HTERT RPE-1 (cell line): Measurements from ENCODE around the gene MZF1.

Experiments used
- in situ Hi-C: fragments of 300-500 bp; cut with MboI; formaldehyde crosslinking; loops from 4 replicates; pipeline ENCODE4 v1.14.3; 2020; ENCODE audit warnings: low sequenced_read_pairs

The MZF1 gene

GRCh38 chr19:58556622-58557220, 16.4 kb downstream of the MZF1 start:
- in situ Hi-C loops = no loop called here

DNA sequence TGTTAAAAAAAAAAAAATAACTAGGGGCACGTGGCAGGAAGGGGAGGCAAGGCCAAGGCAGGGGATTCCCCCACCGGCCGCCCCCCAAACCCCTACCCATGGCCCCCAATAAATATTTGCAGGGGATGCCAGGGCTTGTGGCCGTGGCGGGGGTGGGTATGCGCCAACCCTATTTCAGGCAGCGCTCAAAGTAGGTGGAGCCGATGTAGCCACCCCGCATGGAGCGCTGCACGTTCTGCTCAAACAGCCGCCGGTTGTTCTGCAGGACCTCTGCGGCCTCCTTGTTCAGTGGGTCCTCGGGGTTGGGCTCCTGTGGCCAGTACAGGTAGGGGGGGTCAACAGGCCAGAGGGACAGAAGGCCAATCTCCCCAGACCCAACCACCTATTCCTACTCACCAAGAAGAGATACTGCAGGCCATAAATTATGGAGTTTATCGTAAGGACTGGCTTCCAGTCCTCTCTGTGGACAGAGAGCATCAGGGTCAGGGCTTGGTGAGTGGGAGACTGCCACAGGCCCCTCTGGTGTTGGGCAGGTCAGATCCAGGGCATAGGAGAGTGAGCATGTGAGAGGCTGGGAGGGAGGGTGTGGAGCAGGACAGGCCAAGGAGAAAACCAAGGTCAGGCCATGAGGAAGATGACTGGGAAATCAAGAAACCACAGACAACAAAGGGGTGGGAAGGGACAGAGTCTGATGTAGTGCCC, 17.1 kb downstream of the MZF1 start:
- in situ Hi-C loops = no loop called here

DNA sequence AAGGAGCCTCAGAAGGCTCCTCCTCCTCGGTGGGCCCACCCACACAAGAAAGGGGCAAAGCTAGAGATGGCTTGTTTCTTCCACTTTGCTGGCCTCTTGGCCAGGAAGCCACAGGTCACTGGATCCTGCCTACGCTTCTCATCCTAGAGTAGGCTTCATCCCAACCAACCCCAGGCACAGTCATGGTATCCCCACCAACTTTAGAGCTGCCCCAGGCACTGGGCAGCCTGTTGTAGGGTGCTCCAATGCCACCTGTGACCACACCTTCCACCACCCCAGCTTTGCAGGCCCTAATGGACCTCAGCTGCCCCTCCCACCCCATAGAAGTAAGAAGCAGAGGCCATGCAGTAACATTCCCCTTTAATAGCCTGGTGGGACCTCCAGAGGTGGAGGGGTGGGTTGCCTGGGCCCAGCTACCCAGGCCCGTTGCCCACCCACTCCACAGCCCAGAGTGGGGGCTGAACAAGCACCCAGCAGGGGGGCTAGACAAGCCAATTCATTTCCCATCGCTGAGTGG, 17.7 kb downstream of the MZF1 start:
- in situ Hi-C loops = no loop called here

DNA sequence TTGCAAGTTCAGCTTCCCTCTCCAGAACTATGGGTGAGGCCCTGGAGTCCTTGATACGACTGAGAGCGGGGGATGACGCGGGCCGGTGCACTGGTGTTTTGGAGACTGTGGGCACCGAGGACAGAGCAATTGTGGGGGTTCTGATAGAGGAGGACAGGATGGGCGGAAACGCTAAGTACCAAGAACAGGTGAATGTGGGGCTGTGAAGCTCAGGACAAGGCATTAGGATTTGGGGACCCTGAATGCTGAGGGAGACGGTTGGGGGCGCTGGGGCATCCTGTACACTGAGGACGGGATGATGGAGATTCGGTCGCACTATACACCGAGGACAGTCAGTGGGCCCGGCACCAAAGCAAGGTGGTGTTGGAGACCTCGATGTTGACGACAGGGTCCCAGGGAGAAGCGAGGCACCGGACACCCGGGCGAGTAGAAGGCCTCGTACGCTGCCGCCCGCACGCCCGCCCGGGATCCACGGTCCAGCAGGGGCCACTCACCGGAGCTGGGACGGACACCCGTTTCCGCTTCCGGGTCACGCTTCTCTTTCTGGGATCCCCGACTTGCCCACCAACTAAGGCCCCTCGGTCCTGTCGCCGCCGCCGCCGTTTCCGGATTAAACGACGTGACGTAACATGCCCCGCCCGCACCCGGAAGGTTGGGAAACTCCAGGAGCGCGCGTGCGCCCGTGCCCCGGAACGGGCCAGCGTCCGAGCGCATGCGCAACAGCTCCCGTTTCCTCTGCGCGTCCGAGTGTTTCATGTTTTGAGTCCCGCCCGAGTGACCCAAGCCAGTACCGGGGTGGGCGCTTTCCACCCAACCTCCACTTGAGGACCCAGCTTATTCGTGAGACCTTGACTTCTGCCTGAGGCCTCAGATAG, 18.4 kb downstream of the MZF1 start, which contains the start of gene CHMP2A:
TSS of gene CHMP2A (minus strand) at position 612 of the 875 bp plus-strand sequence. CDS start 893 bp downstream, outside the sequence.
- in situ Hi-C loops = no loop called here

DNA sequence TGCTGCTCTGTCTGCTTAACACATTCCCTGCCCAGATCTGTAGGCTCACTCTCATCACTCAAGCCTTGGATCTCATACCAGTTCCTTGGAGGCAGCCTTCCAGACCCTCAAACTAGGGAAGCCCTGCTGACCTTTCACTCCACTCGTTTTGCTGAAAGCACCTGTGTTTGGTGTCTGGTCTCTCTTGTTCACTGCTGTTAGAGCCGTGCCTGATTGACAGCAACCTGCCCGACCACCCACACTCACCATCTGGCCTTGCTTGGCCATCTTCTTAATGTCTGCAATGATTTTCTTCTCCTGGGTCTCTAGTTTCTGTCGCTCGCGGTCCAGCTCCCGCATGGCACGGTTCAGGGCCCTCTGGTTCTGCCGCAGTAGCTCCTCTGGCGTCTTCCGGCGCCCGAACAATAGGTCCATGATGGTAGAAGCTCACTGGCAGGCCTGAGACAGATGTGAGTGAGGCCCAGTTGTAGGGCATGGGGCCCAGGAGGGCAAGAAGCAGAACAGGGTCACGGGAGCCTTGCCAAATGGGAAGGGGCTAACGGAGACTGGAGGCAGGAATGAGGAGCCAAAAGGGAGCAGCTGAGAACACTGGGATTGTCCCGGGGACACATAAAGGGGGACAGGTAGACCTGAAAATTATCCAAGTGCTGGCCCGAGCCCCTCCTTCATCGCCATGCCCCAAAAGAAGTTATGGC, 19.2 kb downstream of the MZF1 start:
- in situ Hi-C loops = no loop called here

- in situ Hi-C loops = no loop called here
These were observed 20.5 kb downstream of the MZF1 start for GRCh38 chr19:58552655-58553054.

- in situ Hi-C loops = no loop called here
These were observed 21.3 kb downstream of the MZF1 start for GRCh38 chr19:58551577-58552471.

DNA sequence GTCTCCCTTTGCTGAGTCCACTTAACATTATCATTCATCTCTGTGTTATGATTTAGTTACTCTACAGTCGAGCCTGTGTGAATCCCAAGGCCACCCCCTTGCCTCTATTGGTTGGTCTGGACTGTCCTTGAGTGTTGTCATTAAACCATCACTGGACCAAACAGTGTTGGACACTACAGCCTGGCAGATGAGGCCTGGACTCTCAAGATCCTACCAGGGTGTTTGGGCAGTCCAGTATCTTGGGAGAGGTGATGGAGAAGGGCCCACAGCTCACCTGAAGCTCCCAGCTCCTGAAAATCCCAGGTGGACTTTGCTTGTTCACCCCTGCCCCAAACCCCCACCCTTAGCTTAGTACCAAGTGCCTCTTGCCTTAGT, 22.0 kb downstream of the MZF1 start:
- in situ Hi-C loops = no loop called here

DNA sequence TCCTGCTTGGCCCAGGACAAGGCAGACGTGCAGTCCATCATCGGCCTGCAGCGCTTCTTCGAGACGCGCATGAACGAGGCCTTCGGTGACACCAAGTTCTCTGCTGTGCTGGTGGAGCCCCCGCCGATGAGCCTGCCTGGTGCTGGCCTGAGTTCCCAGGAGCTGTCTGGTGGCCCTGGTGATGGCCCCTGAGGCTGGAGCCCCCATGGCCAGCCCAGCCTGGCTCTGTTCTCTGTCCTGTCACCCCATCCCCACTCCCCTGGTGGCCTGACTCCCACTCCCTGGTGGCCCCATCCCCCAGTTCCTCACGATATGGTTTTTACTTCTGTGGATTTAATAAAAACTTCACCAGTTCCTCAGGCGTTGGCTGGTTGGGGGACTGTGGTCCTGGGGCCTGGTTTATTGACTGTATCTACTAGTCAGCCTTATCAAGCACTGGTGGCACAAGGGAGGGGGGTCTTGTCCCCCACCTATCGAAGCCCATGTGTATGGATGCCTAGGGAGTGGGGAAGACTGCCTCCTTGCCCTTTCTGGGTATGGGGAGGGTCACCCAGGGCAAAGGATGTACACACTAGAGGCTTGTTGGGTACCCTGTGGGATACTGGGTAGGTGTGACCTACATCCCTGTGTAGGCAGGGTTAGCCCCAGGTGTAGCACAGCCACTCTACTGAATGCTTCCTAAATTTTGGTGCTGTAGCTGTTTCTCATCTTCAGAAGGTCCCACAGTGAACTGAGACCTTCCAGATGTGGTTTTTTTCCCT, 22.6 kb downstream of the MZF1 start:
- in situ Hi-C loops = no loop called here

DNA sequence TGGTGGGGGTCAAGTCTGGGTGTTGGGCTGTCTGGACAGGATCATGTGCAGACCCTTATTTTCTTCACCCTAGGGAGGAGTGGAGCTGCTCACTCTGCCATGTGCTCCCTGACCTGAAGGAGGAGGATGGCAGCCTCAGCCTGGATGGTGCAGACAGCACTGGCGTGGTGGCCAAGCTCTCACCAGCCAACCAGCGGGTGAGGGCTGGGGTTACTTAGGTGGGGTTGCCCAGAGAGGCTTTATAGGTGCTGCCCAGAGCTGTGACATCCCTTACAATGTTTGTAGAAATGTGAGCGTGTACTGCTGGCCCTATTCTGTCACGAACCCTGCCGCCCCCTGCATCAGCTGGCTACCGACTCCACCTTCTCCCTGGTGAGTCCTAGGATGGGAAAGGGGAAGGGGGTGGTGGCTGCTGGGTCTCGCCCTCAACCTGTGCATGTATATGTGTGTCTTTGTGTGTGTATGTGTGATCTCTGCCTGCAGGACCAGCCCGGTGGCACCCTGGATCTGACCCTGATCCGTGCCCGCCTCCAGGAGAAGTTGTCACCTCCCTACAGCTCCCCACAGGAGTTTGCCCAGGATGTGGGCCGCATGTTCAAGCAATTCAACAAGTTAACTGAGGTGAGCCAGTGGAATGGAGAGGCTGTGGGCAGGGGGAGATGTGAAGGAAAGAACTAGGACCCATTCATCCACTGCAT, 23.3 kb downstream of the MZF1 start:
- in situ Hi-C loops = no loop called here

- in situ Hi-C loops = no loop called here
These were observed 24.1 kb downstream of the MZF1 start for GRCh38 chr19:58548859-58549663.

DNA sequence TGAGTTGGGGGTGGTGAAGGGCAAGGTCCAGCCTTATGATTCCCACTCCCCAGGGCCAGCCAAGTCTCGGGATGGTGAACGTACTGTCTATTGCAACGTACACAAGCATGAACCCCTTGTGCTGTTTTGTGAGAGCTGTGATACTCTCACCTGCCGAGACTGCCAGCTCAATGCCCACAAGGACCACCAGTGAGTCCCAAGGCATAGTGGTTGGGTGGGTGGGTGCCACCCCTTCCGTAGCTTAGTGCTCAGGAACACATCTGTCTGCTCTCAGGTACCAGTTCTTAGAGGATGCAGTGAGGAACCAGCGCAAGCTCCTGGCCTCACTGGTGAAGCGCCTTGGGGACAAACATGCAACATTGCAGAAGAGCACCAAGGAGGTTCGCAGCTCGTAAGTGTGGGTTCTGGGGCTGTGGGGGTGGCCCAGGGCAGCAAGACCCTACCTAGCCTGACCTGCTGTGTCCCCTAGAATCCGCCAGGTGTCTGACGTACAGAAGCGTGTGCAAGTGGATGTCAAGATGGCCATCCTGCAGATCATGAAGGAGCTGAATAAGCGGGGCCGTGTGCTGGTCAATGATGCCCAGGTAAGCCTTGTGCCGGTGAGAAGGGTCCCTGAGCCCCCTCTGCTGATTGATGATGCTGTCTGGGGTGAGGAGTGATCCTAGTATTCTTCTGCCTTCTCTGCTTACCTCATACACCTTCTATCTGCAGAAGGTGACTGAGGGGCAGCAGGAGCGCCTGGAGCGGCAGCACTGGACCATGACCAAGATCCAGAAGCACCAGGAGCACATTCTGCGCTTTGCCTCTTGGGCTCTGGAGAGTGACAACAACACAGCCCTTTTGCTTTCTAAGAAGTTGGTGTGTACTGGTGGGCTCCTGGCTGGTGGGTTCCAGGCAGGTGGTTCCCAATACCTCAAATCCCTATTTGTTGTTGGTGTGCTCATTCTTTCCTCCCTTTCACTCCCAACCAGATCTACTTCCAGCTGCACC, 25.5 kb downstream of the MZF1 start:
- in situ Hi-C loops = no loop called here

DNA sequence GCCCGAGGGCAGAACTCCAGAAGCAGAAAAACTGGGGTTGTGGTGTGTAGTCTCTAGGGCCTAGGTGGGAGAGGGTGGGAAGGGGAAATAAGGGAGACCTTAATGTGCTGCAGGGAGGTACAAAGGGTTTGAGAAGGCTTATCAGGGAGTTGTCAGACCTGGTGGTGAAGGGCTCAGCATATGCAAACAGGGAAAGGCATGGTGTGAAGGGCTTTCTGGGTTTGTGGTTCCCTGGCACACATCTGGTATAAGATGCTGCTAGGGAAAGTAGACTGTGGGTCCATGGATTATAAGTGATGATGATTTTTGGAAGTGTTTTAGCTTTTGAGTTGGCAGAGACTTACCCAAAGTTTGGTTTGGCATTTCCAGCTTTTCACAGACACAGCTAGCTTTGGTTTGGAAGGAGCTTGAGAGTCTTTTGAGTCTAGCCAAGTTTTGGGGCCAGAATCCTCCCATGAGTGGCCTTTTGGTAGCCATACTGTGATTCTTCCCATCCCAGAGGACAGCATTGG, 27.1 kb downstream of the MZF1 start:
- in situ Hi-C loops = no loop called here

DNA sequence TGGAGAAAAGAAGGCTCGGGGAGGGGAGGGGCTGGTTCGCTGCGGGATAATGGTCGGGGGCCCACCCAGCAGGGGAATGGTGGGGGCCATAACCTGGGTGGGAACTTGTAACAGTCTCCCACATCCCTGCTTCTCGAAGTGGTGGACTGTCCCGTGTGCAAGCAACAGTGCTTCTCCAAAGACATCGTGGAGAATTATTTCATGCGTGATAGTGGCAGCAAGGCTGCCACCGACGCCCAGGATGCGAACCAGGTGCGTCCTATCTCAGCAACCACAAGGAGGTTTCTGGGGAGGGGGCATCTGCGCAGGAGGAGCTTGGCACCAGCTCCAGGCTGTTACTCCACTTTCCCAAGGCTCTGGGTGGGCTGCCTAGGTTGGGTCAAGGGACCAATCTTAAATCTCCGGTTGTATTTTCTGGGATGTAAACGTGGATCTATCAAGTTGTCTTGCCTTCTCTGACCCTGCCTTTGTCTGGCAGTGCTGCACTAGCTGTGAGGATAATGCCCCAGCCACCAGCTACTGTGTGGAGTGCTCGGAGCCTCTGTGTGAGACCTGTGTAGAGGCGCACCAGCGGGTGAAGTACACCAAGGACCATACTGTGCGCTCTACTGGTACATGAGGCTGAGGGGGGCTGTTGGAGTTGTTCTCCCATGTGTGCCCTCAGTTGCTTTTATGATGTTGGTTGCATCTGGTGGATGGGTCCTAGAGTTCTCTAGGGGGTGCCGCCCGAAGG, 27.7 kb downstream of the MZF1 start:
- in situ Hi-C loops = no loop called here

GRCh38 chr19:58544591-58545285, 28.4 kb downstream of the MZF1 start:
- in situ Hi-C loops = no loop called here
